Heart left ventricle (tissue), 13 donors: ENCODE results near the gene TET1.

ENCODE experiments used
- POLR2A ChIP-seq, 2 donors: fragments of 450-650 bp; IDR thresholded peaks; one replicate each; pipeline ENCODE4 v1.6.1; 2017; ENCODE audit warnings: antibody characterized with exemption in 2 of 2, mild to moderate bottlenecking in 2 of 2, moderate library complexity in 2 of 2
- TF ChIP-seq, protein P1 (sequence below), 12 donors: fragments of 200-600 bp; sonication (generic) in 4 of 12; IDR thresholded peaks; one replicate each; pipeline versions ENCODE4 v1.5.0 to v1.8.0; 2018 to 2022; ENCODE audit warnings: antibody characterized with exemption in 12 of 12, mild to moderate bottlenecking in 5 of 12
- donor health status: ischemic (EF 13 %, LVEDD 7.1; RV severe dilation, severe dysfunction).
- donor health status: DM: no; HTN: yes; CAD: no.
- donor health status: DM: no; HTN: no; CAD: no.
- donor health status: ischemic (EF 25% LVEDD 6.9; RV normal size, moderate dysfunction).
- donor health status: ischemic (EF 25% LVEDD 5.7; RV mildly dilated, moderate dysfunction).
- donor health status: ischemic (EF 35%, LVEDD 5.7; RV mildly dilated, moderate dysfunction).
- donor health status: nonischemic (EF 11% LVEDD 7.7; RV severe dilation, severe dysfunction).
- donor health status: DM: yes; HTN: yes; CAD: no.
- donor health status: PGD.
- donor health status: ischemic (EF 29% LVEDD 5.4; RV normal size, mild dysfunction).
- donor health status: nonischemic (EF 23%, LVEDD 6.1; RV moderate dilation, normal function).

DNA sequence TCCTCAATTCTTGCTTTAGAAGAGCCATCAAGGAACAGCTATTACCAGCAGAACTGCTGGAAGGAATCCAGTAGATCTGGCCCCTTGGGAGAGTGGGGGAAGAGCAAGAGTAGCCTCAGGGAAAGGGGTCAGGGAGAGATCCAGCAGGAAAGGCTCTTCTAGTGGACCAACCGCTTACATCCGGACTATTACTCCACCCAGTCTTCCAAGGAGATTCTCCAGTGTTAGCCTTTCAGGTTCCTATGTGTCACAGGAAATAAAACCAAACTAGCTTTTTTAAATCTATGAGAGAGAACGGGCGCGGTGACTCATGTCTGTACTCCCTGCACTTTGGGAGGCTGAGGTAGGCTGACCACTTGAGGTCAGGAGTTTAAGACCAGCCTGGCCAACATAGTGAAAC is 34.3 kb downstream of the TET1 start:
- TF ChIP-seq, protein P1, sequence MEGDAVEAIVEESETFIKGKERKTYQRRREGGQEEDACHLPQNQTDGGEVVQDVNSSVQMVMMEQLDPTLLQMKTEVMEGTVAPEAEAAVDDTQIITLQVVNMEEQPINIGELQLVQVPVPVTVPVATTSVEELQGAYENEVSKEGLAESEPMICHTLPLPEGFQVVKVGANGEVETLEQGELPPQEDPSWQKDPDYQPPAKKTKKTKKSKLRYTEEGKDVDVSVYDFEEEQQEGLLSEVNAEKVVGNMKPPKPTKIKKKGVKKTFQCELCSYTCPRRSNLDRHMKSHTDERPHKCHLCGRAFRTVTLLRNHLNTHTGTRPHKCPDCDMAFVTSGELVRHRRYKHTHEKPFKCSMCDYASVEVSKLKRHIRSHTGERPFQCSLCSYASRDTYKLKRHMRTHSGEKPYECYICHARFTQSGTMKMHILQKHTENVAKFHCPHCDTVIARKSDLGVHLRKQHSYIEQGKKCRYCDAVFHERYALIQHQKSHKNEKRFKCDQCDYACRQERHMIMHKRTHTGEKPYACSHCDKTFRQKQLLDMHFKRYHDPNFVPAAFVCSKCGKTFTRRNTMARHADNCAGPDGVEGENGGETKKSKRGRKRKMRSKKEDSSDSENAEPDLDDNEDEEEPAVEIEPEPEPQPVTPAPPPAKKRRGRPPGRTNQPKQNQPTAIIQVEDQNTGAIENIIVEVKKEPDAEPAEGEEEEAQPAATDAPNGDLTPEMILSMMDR (IDR thresholded peaks at IDR 0.05): no peak
- no peak for TF ChIP-seq POLR2A (IDR thresholded peaks at IDR 0.05)
